Activated CD4-positive, alpha-beta T cell treated with anti-CD3 and anti-CD28 coated beads for 36 hours (primary cell): ENCODE measurements around the gene LUM. TPM values are rescaled to one million over a fixed set of nuclear protein-coding genes. Genes with fewer than 3 reads are reported as not detected.

ENCODE experiments used
- total RNA-seq, 2 experiments: library from RNA; stranded (reverse); gene quantifications; one replicate each; pipeline ENCODE4 v1.2.3, GENCODE V29; 2021

Gene LUM
- total RNA-seq, 2 experiments from 2014 or later = not detected

Other genes starting within 250 kb of the LUM start
- not detected for gene CCER1, start 156.3 kb downstream of the LUM start, total RNA-seq
- not detected for gene EPYC, start 106.5 kb downstream of the LUM start, total RNA-seq
- gene KERA, start 53.5 kb downstream of the LUM start, total RNA-seq = not detected
- not detected for gene DCN, start 71.3 kb upstream of the LUM start, total RNA-seq